OCI-LY3 (cell line): ENCODE data around the gene KCTD16.

Source experiments
- CTCF ChIP-seq: fragments of 200-600, 300-600 bp; sonication (generic); IDR thresholded peaks from 2 replicates; pipeline ENCODE4 v1.5.1; 2014; ENCODE audit warnings: antibody characterized with exemption, low read length, low read depth
- EZH2phosphoT487 ChIP-seq: fragments of 200-600 bp; shearing (Covaris generic); IDR thresholded peaks from 2 replicates; pipeline ENCODE4 v1.6.1; 2018; ENCODE audit warnings: antibody characterized with exemption, mixed run types, low read depth

GRCh38 chr5:144284931-144285502, 114.3 kb downstream of the KCTD16 start:
- TF ChIP-seq CTCF (no peak), EZH2phosphoT487 (no peak)
